Adrenal gland (tissue), 12 donors: ENCODE measurements around the gene STEAP3. TPM values are rescaled to one million over a fixed set of nuclear protein-coding genes. Genes with fewer than 3 reads are reported as not detected.

Experiments
- DNase-seq, 7 donors: peaks; one replicate each; pipeline ENCODE4 v3.0.0-alpha.2; 2019 to 2020
- H3K27ac ChIP-seq, 5 donors: fragments of 200-600 bp; sonication (generic) in 4 of 5; 1 replicate in 3 of 5; 2 replicates in 2 of 5; pipeline versions ENCODE4 v1.5.1 to v1.8.0; 2016 to 2020; ENCODE audit warnings: mild to moderate bottlenecking in 1 of 5
- H3K27me3 ChIP-seq: fragments of 200-600 bp; 2 replicates; pipeline ENCODE4 v1.8.0; 2021
- H3K36me3 ChIP-seq, 2 donors: fragments of 200-600 bp; replicated peaks in 1 of 2; 1 replicate in 1 of 2; 2 replicates in 1 of 2; pipeline versions ENCODE4 v1.5.1 to v1.8.0; 2018 to 2022
- H3K4me1 ChIP-seq, 2 donors: fragments of 200-600 bp; replicated peaks in 1 of 2; 1 replicate in 1 of 2; 2 replicates in 1 of 2; pipeline versions ENCODE4 v1.5.1 to v1.8.0; 2018 to 2021
- H3K4me3 ChIP-seq, 4 donors: fragments of 200-600 bp; sonication (generic) in 3 of 4; one replicate each; pipeline ENCODE4 v1.5.1; 2016 to 2018
- H3K9me3 ChIP-seq, 3 donors: fragments of 200-600 bp; sonication (generic) in 1 of 3; replicated peaks in 1 of 3; 1 replicate in 2 of 3; 2 replicates in 1 of 3; pipeline versions ENCODE4 v1.5.1 to v1.8.0; 2016 to 2021
- CTCF ChIP-seq, 6 experiments: fragments of 450-650 bp in 4 of 6; fragments of 200-600 bp in 2 of 6; sonication (generic) in 1 of 6; IDR thresholded peaks; 1 replicate in 5 of 6; 2 replicates in 1 of 6; pipeline versions ENCODE4 v1.5.1 to v1.8.0; 2016 to 2021; ENCODE audit warnings: antibody characterized with exemption in 6 of 6, mild to moderate bottlenecking in 2 of 6, moderate library complexity in 1 of 6
- POLR2A ChIP-seq, 2 donors: fragments of 450-650 bp; IDR thresholded peaks; one replicate each; pipeline ENCODE4 v1.6.1; 2017; ENCODE audit warnings: antibody characterized with exemption in 2 of 2, mild to moderate bottlenecking in 2 of 2, moderate library complexity in 1 of 2
- WGBS, 4 donors: extraction: QIAGEN DNeasy Blood & Tissue Kit in 2 of 4; methylation state at CpG; one replicate each; pipeline versions ENCODE4 v1.1.5 to v1.1.7; 2013 to 2017; 5-methylcytosine and 5-hydroxymethylcytosine counted together
- intact Hi-C, 2 donors: fragments of 100-400 bp; cut with DNase I; formaldehyde crosslinking; loops; one replicate each; pipeline versions ENCODE4 v1.14.1 to v1.15.0; 2022 to 2023
- polyA plus RNA-seq, 3 donors: library from polyadenylated mRNA; stranded (reverse); fragments of 200-250 nt in 2 of 3; fragments of 350-450 nt in 1 of 3; fragmentation: Illumina TruSeq in 1 of 3; extraction: RNeasy Lipid Tissue Mini Kit (QIAGEN cat#74804) in 1 of 3; gene quantifications; one replicate each; pipeline ENCODE4 v1.2.3, GENCODE V29; 2013 to 2014
- total RNA-seq, 9 donors: library from RNA; depleted of rRNA in 4 of 9; stranded (reverse); fragments of >200 nt in 4 of 9; fragments of 120-200 nt in 1 of 9; fragmentation: NEBNext Ultra II Directional in 1 of 9; extraction: Animal tissue kit (Norgen Biotek cat#: 25700) in 1 of 9; gene quantifications; one replicate each; pipeline versions ENCODE4 v1.1.0 to v1.2.4, GENCODE V29; 2013 to 2023
- donor health status: healthy with polysubstance abuse.
- donor health status: Bipolar disorder and iron deficiency.
- donor health status: DM: yes; HTN: yes; CAD: no.
- donor health status: DM: no; HTN: no; CAD: no.
- donor health status: DM: no; HTN: no; CAD: no.
- donor health status: DM: yes; HTN: yes; CAD: no.

STEAP3 gene
- total and polyA plus RNA-seq, 12 donors: 1.3 to 48.2 (median 6.9) TPM

GRCh38 chr2:119286661-119287060 is 63.0 kb downstream of the STEAP3 start:
- no peaks in the 10 kb centered on the region for H3K36me3 ChIP-seq

GRCh38 chr2:119288576-119288975 is 64.9 kb downstream of the STEAP3 start:
- Histone ChIP-seq H3K9me3 (no peaks in the 10 kb centered on the region), H3K27ac (no peak overlapping the region), H3K4me1 (peaks cover 0 to 15% of the 10 kb centered on the region in 2 donors), H3K4me3 (no peak overlapping the region), H3K27me3 (no peaks in the 10 kb centered on the region), H3K36me3 (no peaks in the 10 kb centered on the region)
- whole genome bisulfite sequencing, 4 donors: 87 to 97% (median 91%) methylated on average over 5 to 6 of the region's 6 CpGs
- no peak for TF ChIP-seq POLR2A (IDR thresholded peaks at IDR 0.05)
- TF ChIP-seq CTCF (IDR thresholded peaks at IDR 0.05): no peak
- no peak for DNase-seq
- intact Hi-C loops: loop anchor here in 1 of 2 donors (5.0 kb wide), 1 partner anchor 406 kb away; no protein-coding TSS in a partner anchor

More at GRCh38 chr2:119286661-119287060, 63.0 kb downstream of the STEAP3 start:
- H3K27ac ChIP-seq: no peak overlapping the region
- no peaks in the 10 kb centered on the region for H3K27me3 ChIP-seq
- H3K4me3 ChIP-seq: no peak overlapping the region
- peaks cover 0 to 6% of the 10 kb centered on the region in 2 donors for H3K4me1 ChIP-seq
- H3K9me3 ChIP-seq: no peaks in the 10 kb centered on the region
- 78 to 91% (median 87%) methylated on average over 6 to 8 of the region's 8 CpGs for WGBS, 4 donors
- TF ChIP-seq POLR2A (IDR thresholded peaks at IDR 0.05): no peak
- TF ChIP-seq CTCF (IDR thresholded peaks at IDR 0.05): no peak
- DNase-seq: no peak
- intact Hi-C loops: loop anchor here in 1 of 2 donors (5.0 kb wide), 1 partner anchor 404 kb away; no protein-coding TSS in a partner anchor

GRCh38 chr2:119289093-119289492 is 65.5 kb downstream of the STEAP3 start:
- Histone ChIP-seq H3K9me3 (no peaks in the 10 kb centered on the region), H3K27me3 (no peaks in the 10 kb centered on the region), H3K4me3 (no peak overlapping the region), H3K27ac (no peak overlapping the region), H3K4me1 (peaks cover 0 to 15% of the 10 kb centered on the region in 2 donors), H3K36me3 (no peaks in the 10 kb centered on the region)
- no peak for DNase-seq
- TF ChIP-seq POLR2A (IDR thresholded peaks at IDR 0.05): no peak
- no peak for TF ChIP-seq CTCF (IDR thresholded peaks at IDR 0.05)
- intact Hi-C loops: loop anchor here in 1 of 2 donors (5.0 kb wide), 1 partner anchor 407 kb away; no protein-coding TSS in a partner anchor
- WGBS, 4 donors: 72 to 89% (median 82%) methylated on average over 8 to 11 of the region's 11 CpGs

- TF ChIP-seq POLR2A (IDR thresholded peaks at IDR 0.05): no peak
- no peak for TF ChIP-seq CTCF (IDR thresholded peaks at IDR 0.05)
- H3K4me1 ChIP-seq: peaks cover 0 to 15% of the 10 kb centered on the region in 2 donors
- intact Hi-C loops: loop anchor here in 1 of 2 donors (5.0 kb wide), 1 partner anchor 407 kb away; no protein-coding TSS in a partner anchor
- H3K4me3 ChIP-seq: no peak overlapping the region
- H3K9me3 ChIP-seq: no peaks in the 10 kb centered on the region
- WGBS, 4 donors: 88 to 97% (median 94%) methylated on average over 6 of the region's 6 CpGs
- H3K36me3 ChIP-seq: no peaks in the 10 kb centered on the region
- no peaks in the 10 kb centered on the region for H3K27me3 ChIP-seq
- DNase-seq: no peak
- H3K27ac ChIP-seq: no peak overlapping the region
Observed at GRCh38 chr2:119289642-119290041, 66.0 kb downstream of the STEAP3 start.
